ENCODE measurements around the gene TYMP.

Gene TYMP

DNA sequence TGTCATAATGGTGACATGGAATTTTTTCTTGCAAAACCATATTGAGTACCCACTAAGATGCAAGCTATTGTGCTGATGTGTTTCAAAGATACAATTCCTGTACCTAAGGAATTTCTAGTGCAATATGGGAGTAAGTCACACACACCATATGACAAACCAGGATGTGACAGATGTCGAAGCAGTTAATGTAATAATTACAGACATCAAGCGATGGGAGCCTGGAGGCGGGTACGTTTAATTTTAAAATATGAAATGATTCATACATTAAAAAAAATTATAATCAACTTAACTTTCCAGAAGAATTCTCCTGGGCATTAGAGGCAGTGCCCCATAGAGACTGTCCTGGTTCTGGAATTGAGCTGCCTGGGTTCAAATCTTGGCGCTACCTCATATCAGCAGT, 26.9 kb upstream of the TYMP start:
- no peak overlapping the region for H3K9ac ChIP-seq
- H3K27me3 ChIP-seq, result no peaks in the 10 kb centered on the region
- H3K36me3 ChIP-seq, result no peaks in the 10 kb centered on the region
- H3K27ac ChIP-seq, result no peak overlapping the region
- H3K4me1 ChIP-seq, result no peaks in the 10 kb centered on the region
- no peak for TF ChIP-seq Cebpa-rat (IDR thresholded peaks at IDR 0.05)
- no peaks in the 10 kb centered on the region for H3K9me3 ChIP-seq (replicated peaks in 1 of 11)
- H3K4me3 ChIP-seq, result no peak overlapping the region
- no peak overlapping the region for H3K4me2 ChIP-seq
- H4K20me1 ChIP-seq, result no peaks in the 10 kb centered on the region; a peak in 1 of 22 replicates

DNA sequence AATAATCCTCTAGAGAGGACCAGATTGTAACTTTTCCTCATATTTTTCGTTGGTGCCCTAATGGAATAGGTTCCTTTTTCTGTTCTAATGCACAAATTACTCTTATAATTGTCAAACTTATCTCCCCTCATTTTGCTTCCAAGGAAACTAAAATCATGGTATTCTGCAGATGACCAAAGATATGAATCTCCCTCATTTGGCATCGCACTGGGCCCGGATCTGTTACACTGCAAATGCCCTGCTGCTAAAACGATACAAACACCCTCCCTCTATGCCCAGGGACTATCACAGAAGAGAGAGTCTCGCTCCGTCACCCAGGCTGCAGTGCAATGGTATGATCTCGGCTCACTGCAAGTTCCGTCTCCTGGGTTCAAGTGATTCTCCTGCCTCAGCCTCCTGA, 23.5 kb upstream of the TYMP start:
- no peak for TF ChIP-seq Cebpa-rat (IDR thresholded peaks at IDR 0.05)
- H3K36me3 ChIP-seq, result no peaks in the 10 kb centered on the region
- no peaks in the 10 kb centered on the region for H3K9me3 ChIP-seq (replicated peaks in 1 of 11)
- no peak overlapping the region for H3K4me3 ChIP-seq
- no peak overlapping the region for H3K27ac ChIP-seq
- no peak overlapping the region for H3K4me2 ChIP-seq
- no peak overlapping the region for H3K9ac ChIP-seq
- peaks cover 0 to 19% (median 8%) of the 10 kb centered on the region in 11 experiments; a peak in 13 of 22 replicates for H3K27me3 ChIP-seq
- peaks cover 20 to 30% (median 22%) of the 10 kb centered on the region in 10 experiments for H3K4me1 ChIP-seq
- no peaks in the 10 kb centered on the region; a peak in 1 of 22 replicates for H4K20me1 ChIP-seq

DNA sequence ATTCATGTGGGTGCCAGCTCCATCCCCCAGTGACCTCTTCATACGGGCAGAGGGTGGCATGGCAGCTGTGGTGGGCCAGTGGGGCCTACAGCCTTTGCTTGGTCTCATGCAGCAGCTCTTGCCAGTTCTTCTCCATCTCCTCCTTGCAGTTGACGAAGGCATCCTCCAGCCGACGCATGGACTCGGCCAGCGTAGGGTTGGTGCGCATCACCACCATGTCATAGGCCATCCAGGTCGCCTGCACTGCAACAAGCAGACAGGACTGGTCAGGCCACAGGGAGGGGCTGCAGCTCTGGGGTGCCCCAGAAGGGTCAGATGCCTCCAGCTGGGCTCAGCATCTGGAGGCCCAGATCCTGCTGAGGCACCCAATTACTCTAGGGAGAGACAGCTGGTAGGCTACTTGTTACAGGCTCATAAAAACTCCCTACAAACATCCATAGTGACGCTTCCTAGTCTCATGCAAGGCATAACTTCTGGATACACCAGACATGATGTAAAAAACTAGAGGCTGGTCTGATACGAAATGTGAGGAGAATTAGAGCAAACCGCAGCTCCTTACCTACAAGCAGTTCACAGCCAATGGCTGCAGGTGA, 21.4 kb upstream of the TYMP start:
- H3K36me3 ChIP-seq, result no peaks in the 10 kb centered on the region
- no peaks in the 10 kb centered on the region for H3K9me3 ChIP-seq (replicated peaks in 1 of 11)
- no peak overlapping the region for H3K27ac ChIP-seq
- H3K4me1 ChIP-seq, result peaks cover 28 to 47% (median 39%) of the 10 kb centered on the region in 10 experiments
- H3K4me2 ChIP-seq, result no peak overlapping the region; a peak in 1 of 22 replicates
- no peak overlapping the region for H3K9ac ChIP-seq
- no peak for TF ChIP-seq Cebpa-rat (IDR thresholded peaks at IDR 0.05)
- peaks cover 0 to 36% (median 8%) of the 10 kb centered on the region in 11 experiments; a peak in 14 of 22 replicates for H3K27me3 ChIP-seq
- no peaks in the 10 kb centered on the region; a peak in 1 of 22 replicates for H4K20me1 ChIP-seq
- no peak overlapping the region for H3K4me3 ChIP-seq

DNA sequence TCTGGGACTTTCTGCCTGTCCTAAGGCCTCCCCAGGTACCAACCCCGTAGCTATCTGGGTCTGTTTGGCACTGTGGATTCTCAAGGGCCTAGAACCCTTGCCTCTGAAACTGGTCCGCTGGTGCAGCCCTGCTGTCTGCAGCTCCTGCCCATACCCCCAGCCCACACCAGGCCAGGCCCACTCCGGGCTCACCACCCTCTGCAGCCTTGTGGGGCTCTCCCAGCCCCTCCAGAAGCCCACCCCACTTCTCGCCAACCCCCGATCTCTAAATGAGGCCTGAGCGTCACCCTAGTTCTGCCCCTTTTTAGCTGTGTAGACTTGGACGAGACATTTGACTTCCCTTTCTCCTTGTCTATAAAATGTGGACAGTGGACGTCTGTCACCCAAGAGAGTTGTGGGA, 20.6 kb upstream of the TYMP start:
- Histone ChIP-seq H3K27ac (no peak overlapping the region), H4K20me1 (no peaks in the 10 kb centered on the region; a peak in 1 of 22 replicates), H3K27me3 (peaks cover 0 to 36% (median 8%) of the 10 kb centered on the region in 11 experiments; a peak in 15 of 22 replicates), H3K4me1 (peaks cover 31 to 55% (median 48%) of the 10 kb centered on the region in 10 experiments), H3K4me3 (no peak overlapping the region; a peak in 1 of 20 replicates), H3K4me2 (peak overlapping the region; percentile 86 to 99 (median 94); a peak in 21 of 22 replicates), H3K9ac (peak overlapping the region in 3 of 11 experiments; percentile 40 to 66 (median 43); a peak in 3 of 22 replicates), H3K9me3 (replicated peaks in 1 of 11) (no peaks in the 10 kb centered on the region), H3K36me3 (no peaks in the 10 kb centered on the region)
- TF ChIP-seq Cebpa-rat (IDR thresholded peaks at IDR 0.05), result no peak

DNA sequence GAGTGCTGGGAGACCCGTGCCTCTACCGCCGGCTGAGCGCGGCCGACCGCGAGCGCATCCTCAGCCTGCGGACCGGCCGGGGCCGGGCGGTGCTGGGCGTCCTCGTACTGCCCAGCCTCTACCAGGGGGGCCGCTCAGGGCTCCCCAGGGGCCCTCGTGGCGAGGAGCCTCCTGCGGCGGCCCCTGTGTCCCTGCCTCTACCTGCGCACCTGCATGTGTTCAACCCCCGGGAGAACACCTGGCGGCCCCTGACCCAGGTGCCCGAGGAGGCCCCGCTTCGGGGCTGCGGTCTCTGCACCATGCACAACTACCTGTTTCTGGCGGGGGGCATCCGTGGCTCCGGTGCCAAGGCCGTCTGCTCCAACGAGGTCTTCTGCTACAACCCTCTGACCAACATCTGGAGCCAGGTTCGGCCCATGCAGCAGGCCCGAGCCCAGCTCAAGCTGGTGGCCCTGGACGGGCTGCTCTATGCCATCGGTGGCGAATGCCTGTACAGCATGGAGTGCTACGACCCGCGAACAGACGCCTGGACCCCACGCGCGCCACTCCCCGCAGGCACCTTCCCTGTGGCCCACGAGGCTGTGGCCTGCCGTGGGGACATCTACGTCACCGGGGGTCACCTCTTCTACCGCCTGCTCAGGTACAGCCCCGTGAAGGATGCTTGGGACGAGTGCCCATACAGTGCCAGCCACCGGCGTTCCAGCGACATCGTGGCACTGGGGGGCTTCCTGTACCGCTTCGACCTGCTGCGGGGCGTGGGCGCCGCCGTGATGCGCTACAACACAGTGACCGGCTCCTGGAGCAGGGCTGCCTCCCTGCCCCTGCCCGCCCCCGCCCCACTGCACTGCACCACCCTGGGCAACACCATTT, 19.3 kb upstream of the TYMP start:
- H3K4me2 ChIP-seq, result peak overlapping the region; percentile 86 to 99 (median 94)
- no peaks in the 10 kb centered on the region; a peak in 1 of 22 replicates for H4K20me1 ChIP-seq
- peaks cover 8 to 46% (median 18%) of the 10 kb centered on the region in 11 experiments; a peak in 21 of 22 replicates for H3K27me3 ChIP-seq
- no peaks in the 10 kb centered on the region for H3K36me3 ChIP-seq
- peak overlapping the region; percentile 31 to 66 (median 51) for H3K4me3 ChIP-seq
- peak overlapping the region; percentile 51 to 79 (median 72) for H3K9ac ChIP-seq
- peak overlapping the region; percentile 58 to 78 (median 66); a peak in 18 of 22 replicates for H3K27ac ChIP-seq
- H3K9me3 ChIP-seq (replicated peaks in 1 of 11), result 0 out of 22 replicates have a peak, but pooled peaks cover 0 to under 1% (median 0%) of the 10 kb centered on the region in 11 experiments
- H3K4me1 ChIP-seq, result peaks cover 43 to 68% (median 60%) of the 10 kb centered on the region in 10 experiments
- no peak for TF ChIP-seq Cebpa-rat (IDR thresholded peaks at IDR 0.05)

DNA sequence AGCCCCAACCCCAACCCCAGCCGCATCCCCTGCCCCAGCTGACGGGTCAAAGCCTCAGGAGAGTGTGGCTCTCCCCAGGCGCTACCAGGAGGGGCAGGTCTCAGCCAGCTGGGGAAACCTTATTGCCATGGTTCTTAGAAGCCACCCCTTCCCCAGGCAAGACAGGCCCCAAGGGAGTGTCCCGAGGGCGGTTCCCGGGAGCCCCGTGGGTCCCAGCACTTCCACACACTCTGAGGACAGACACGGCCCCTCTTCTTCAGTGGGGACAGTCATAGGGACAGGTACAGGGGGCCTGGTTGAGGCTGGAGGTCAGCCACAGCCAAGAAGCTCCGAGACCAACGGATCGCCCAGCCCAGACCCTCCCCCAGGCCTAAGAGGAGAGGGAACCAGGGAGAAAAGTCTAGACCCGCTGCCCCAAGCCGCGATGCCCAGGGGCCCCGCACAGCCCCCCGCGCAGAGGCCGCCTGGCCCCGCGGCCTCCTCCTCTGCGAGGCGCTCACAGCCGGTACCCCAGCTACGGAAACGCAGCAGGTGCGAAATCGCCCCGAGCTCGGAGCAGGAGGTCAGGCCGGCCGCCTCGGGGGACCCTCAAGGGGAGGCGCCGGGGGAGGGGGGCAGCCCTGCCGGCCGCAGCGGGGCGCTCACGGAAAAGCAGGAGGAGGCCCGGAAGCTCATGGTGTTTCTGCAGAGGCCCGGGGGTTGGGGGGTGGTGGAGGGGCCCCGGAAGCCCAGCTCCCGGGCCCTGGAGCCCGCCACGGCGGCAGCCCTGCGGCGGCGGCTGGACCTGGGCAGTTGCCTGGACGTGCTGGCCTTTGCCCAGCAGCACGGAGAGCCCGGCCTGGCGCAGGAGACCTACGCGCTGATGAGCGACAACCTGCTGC, 18.5 kb upstream of the TYMP start:
- Histone ChIP-seq H4K20me1 (no peaks in the 10 kb centered on the region; a peak in 1 of 22 replicates), H3K9ac (peak overlapping the region; percentile 51 to 79 (median 72)), H3K9me3 (replicated peaks in 1 of 11) (peaks cover 0 to 9% (median 0%) of the 10 kb centered on the region in 11 experiments; a peak in 2 of 22 replicates), H3K4me3 (peak overlapping the region; percentile 31 to 66 (median 51)), H3K27ac (peak overlapping the region; percentile 58 to 78 (median 66)), H3K4me2 (peak overlapping the region; percentile 86 to 99 (median 94)), H3K36me3 (no peaks in the 10 kb centered on the region), H3K27me3 (peaks cover 13 to 51% (median 26%) of the 10 kb centered on the region in 11 experiments; a peak in 21 of 22 replicates), H3K4me1 (peaks cover 52 to 76% (median 68%) of the 10 kb centered on the region in 10 experiments)
- no peak for TF ChIP-seq Cebpa-rat (IDR thresholded peaks at IDR 0.05)

GRCh38 chr22:50547263-50547985, 17.6 kb upstream of the TYMP start:
- TF ChIP-seq Cebpa-rat (IDR thresholded peaks at IDR 0.05), result no peak
- H3K4me2 ChIP-seq, result peak overlapping the region; percentile 40 to 85 (median 63)
- peak overlapping the region in 8 of 11 experiments; percentile 6 to 100 (median 36); a peak in 11 of 22 replicates for H3K27ac ChIP-seq
- peak overlapping the region in 8 of 11 experiments; percentile 3 to 47 (median 31); a peak in 10 of 22 replicates for H3K9ac ChIP-seq
- H3K4me1 ChIP-seq, result peaks cover 57 to 76% (median 70%) of the 10 kb centered on the region in 10 experiments
- no peaks in the 10 kb centered on the region for H3K36me3 ChIP-seq
- no peak overlapping the region for H3K4me3 ChIP-seq
- H3K27me3 ChIP-seq, result peaks cover 13 to 51% (median 26%) of the 10 kb centered on the region in 11 experiments; a peak in 21 of 22 replicates
- peaks cover 0 to 18% (median 0%) of the 10 kb centered on the region in 11 experiments; a peak in 6 of 22 replicates for H3K9me3 ChIP-seq (replicated peaks in 1 of 11)
- H4K20me1 ChIP-seq, result no peaks in the 10 kb centered on the region; a peak in 1 of 22 replicates
